ENCODE data around the gene AACS.

AACS gene

DNA sequence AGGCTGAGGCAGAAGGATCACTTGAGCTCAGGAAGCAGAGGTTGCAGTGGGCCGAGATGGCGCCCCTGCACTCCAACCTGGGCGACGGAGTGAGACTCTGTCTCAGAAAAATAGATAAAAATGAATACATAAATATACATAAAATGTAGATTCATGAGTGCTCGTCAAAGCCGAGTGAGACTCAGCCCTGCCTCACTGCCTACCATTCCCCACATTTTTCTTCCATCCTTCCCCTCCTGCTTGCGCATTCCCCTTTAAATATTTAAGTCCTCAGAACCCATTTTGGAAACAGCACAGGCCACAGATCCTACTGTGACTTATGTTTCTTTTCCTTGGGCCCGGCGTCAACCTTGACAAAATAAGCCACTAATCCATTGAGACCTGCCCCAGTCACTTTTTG, 31.9 kb upstream of the AACS start:
- DNase-seq (ENCODE audit: low spot score): no peak
- TF ChIP-seq, protein P1, sequence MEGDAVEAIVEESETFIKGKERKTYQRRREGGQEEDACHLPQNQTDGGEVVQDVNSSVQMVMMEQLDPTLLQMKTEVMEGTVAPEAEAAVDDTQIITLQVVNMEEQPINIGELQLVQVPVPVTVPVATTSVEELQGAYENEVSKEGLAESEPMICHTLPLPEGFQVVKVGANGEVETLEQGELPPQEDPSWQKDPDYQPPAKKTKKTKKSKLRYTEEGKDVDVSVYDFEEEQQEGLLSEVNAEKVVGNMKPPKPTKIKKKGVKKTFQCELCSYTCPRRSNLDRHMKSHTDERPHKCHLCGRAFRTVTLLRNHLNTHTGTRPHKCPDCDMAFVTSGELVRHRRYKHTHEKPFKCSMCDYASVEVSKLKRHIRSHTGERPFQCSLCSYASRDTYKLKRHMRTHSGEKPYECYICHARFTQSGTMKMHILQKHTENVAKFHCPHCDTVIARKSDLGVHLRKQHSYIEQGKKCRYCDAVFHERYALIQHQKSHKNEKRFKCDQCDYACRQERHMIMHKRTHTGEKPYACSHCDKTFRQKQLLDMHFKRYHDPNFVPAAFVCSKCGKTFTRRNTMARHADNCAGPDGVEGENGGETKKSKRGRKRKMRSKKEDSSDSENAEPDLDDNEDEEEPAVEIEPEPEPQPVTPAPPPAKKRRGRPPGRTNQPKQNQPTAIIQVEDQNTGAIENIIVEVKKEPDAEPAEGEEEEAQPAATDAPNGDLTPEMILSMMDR (IDR thresholded peaks at IDR 0.05; ENCODE audit: borderline replicate concordance, control extremely low read depth, extremely low read depth, insufficient read depth, missing control alignments): no peak
- in situ Hi-C loops (cut with MboI; ENCODE audit: low sequenced_read_pairs, unreplicated experiment): no loop called here

DNA sequence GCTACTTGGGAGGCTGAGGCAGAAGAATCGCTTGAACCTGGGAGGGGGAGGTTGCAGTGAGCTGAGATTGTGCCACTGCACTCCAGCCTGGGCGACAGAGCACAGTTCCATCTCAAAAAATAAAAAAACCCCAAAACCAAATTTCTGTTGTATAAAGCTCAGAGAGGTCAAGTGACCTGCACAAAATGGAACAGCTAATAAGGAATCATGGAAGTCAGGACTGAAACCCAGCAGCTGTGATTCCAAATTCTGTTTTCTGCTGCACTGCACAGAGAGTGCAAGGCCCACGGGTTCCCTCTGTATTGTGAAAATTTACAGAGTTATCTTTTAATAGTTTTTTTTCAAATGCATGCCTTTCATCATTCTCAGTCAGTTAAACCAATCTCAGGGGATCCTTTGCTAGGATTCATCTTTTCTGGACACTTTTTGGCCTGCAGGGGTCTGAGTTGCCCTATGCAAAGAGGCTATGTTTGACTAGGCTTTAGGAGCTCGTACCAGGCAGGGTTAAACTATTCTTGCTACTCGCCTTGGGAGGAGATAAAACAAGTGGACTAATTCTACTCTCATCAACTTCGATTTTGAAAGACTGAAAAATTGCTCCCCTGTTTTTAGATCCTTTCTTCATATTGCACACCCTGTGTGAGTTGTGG, 26.1 kb upstream of the AACS start:
- TF ChIP-seq, protein P1 (IDR thresholded peaks at IDR 0.05; ENCODE audit: borderline replicate concordance, control extremely low read depth, extremely low read depth, insufficient read depth, missing control alignments): no peak
- DNase-seq (ENCODE audit: low spot score): no peak
- in situ Hi-C loops (cut with MboI; ENCODE audit: low sequenced_read_pairs, unreplicated experiment): no loop called here

DNA sequence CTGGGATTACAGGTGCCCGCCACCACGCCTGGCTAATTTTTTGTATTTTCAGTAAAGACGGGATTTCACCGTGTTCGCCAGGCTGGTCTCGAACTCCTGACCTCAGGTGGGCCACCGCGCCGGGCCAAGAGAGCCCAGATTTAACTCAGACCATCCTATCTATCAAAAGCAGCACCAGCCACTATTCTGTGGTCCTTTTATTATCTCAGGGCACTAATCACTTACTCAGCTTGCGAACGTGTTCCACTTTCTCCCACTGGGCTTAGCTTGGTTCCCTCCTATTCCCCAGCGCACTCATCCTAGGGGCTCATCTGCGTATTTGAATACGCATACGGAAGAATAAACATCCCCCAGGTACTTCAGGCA, 16.2 kb upstream of the AACS start:
- TF ChIP-seq, protein P1 (IDR thresholded peaks at IDR 0.05; ENCODE audit: borderline replicate concordance, control extremely low read depth, extremely low read depth, insufficient read depth, missing control alignments): no peak
- in situ Hi-C loops (cut with MboI; ENCODE audit: low sequenced_read_pairs, unreplicated experiment): no loop called here

DNA sequence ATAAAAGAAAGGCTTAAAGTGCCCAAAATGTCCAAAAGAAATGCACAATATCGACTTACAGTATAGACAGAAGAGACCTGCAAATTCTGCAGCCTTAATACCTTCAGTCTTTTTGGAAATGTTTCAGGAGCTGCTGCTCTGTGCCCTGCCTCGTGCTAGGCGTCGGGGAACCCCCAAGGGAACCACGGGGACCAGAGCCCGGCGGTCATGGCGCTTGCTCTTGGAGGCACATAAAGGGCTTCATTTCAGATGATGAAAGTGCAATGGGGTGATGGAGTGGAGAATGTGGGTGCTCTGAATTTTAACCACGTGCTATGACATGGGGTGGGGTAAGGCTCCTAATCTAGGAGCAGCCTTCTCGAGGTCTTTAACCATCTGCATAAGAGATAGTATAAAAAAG, 14.8 kb upstream of the AACS start:
- in situ Hi-C loops (cut with MboI; ENCODE audit: low sequenced_read_pairs, unreplicated experiment): no loop called here
- TF ChIP-seq, protein P1 (IDR thresholded peaks at IDR 0.05; ENCODE audit: borderline replicate concordance, control extremely low read depth, extremely low read depth, insufficient read depth, missing control alignments): no peak
- DNase-seq (ENCODE audit: low spot score): no peak

More for the DNA sequence above, 16.2 kb upstream of the AACS start:
- no peak for DNase-seq (ENCODE audit: low spot score)

DNA sequence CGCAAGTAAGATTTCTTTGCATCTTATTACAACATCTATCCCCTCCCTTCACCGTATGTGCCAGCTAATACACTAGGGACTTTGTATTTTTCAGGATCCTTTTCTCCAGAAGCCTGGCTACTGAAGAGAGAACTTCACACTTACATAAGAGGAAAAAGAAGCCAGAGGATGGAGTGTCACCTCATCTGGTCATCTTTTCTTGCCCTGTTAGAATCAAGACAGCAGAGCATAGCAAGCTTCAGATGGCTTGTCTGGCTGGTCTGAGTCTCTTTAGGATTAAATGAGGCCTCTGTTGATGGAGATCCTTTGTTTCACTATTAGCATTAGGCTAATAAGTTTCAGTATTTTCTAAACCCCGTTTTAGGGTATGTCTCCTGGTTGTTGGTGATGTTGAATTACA, 14.4 kb upstream of the AACS start:
- in situ Hi-C loops (cut with MboI; ENCODE audit: low sequenced_read_pairs, unreplicated experiment): no loop called here
- TF ChIP-seq, protein P1 (IDR thresholded peaks at IDR 0.05; ENCODE audit: borderline replicate concordance, control extremely low read depth, extremely low read depth, insufficient read depth, missing control alignments): no peak
- no peak for DNase-seq (ENCODE audit: low spot score)

DNA sequence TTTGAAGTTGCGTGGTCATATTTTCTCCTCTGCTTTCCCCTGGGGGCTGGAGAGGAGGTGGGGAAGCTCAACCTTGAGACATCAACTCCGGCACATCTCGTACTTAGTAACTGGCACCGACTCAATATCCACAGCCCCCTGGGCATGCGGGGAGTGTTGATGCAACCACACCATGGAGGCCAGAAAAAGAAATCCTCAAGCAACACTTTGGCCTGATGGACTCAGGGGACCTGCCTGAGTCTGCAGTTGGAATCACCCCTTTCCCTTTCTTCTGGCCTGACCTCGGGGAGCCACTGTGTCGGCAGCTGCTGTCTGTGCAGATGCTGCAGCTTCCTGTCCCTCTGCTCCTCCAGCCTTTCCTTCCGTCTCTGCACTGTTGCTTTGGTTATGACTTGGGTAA, 11.4 kb upstream of the AACS start:
- DNase-seq (ENCODE audit: low spot score): no peak
- in situ Hi-C loops (cut with MboI; ENCODE audit: low sequenced_read_pairs, unreplicated experiment): no loop called here
- TF ChIP-seq, protein P1 (IDR thresholded peaks at IDR 0.05; ENCODE audit: borderline replicate concordance, control extremely low read depth, extremely low read depth, insufficient read depth, missing control alignments): no peak
